Stimulated activated CD4-positive, alpha-beta T cell treated with anti-CD3 and anti-CD28 coated beads, Interleukin-1b, Interleukin-23, amount 100 ng/mL, for 1 hour (primary cell): Measurements from ENCODE around the gene ALDH4A1.
"Not testable (repeated sequence)": the region's sequence is repeated elsewhere in the genome, so short reads cannot be mapped to it uniquely, and the experiment has no call there.

Experiments
- DNase-seq, 2 donors: peaks; one replicate each; pipeline ENCODE4 v3.0.0-alpha.2; 2020; ENCODE audit warnings: low read depth in 2 of 2

The ALDH4A1 gene

GRCh38 chr1:18858070-18858688 lies 44.2 kb downstream of the ALDH4A1 start:
- no peak for DNase-seq

- no peak for DNase-seq
Measured at GRCh38 chr1:18856435-18856834, 45.9 kb downstream of the ALDH4A1 start.

DNA sequence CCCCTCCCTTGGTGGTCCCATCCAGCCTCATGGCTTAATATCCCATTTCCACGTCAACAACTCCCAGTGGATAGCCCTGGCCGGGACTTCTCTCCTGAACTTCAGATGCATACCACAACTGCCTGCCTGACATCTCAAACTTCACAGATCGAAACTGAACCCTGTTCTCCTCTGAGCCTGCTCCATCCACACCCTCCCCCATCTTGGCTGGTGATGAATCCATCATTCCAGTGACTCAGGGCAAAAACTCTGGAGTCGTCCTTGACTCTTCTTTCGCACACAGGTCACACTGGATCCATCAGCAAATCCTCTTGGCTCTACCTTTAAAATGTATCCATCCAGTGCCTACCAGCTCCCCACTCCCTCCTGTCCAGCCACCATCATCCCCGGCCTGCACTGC lies 46.8 kb downstream of the ALDH4A1 start:
- no peak for DNase-seq

GRCh38 chr1:18854331-18855025 lies 47.9 kb downstream of the ALDH4A1 start:
- no peak for DNase-seq

DNA sequence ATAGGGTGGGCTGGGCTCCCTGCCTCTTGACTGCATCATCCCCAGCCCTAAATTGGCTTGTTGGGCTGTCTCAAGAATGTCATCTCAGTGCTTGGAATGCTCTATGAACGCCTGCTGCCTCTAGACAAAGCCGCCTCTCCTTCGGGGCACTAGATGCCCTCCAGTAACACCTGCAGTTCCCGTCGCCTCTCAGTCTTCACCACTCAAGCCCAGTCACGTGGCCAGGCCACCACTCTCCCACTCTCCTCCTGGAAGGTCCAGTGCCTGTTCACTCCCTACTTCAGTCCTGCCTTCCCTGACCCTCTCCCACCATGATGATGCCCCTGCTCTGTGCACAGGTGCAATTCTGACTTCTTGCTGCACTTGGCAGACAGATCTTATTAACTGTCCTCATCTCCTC lies 49.9 kb downstream of the ALDH4A1 start:
- DNase-seq: no peak

GRCh38 chr1:18849261-18849711 lies 53.1 kb downstream of the ALDH4A1 start:
- no peak for DNase-seq

- DNase-seq: not testable (repeated sequence)
Measured at GRCh38 chr1:18847723-18848122, 54.6 kb downstream of the ALDH4A1 start.

GRCh38 chr1:18840145-18840544 lies 62.2 kb downstream of the ALDH4A1 start:
- no peak for DNase-seq

- no peak for DNase-seq
Measured at GRCh38 chr1:18836654-18837053, 65.7 kb downstream of the ALDH4A1 start.

DNA sequence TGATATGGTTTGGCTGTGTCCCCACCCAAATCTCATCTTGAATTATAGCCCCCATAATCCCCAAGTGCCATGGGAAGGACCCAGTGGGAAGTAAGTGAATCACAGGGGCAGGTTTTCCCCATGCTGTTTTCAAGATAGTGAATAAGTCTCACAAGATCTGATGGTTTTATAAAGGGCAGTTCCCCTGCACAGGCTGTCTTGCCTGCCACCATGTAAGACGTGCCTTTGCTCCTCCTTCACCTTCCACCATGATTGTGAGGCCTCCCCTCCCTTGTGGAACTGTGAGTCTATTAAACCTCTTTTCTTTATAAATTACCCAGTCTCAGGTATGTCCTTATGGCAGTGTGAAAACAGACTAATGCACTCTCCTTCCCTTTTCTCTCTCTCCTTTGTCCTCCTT lies 70.0 kb downstream of the ALDH4A1 start:
- DNase-seq: not testable (repeated sequence)

DNA sequence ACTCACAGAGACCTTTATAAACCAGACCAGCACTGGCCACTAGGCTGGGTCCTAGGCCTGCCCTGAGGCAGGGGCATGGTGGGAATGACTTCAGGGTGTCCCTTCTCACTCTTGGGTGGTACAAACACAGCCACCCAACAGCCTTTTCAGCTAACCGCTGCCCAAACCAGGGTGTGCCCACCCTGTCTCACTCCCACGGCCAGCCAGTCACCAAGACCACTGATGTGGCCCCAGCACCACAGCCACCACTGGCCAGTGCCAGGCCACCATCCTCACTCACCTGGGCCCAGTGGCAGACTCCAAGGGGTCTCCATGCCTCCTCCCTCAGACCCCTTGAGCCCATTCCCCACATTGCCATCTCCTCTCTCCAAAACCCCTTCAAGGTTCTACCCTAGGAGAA lies 70.7 kb downstream of the ALDH4A1 start:
- no peak for DNase-seq

DNA sequence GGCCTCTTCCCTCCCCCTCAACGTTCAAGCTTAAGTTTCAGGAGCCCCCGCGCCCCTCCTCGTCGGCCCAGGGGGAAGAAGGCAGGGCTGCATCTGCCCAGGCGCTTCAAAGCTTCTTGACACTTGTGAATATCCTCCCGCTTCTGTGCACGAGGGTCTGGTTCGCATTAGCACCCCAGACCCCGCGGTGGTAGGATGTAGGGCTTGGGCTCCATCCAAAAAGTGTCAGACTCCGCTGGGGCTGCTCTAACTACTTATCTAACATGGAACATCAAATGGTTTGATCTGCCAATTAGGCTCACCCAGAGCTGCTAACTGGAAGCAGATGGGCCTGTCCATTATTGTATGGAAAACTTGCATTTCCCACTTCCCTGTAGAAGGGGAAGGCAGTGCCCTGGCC lies 71.8 kb downstream of the ALDH4A1 start:
- no peak for DNase-seq

DNA sequence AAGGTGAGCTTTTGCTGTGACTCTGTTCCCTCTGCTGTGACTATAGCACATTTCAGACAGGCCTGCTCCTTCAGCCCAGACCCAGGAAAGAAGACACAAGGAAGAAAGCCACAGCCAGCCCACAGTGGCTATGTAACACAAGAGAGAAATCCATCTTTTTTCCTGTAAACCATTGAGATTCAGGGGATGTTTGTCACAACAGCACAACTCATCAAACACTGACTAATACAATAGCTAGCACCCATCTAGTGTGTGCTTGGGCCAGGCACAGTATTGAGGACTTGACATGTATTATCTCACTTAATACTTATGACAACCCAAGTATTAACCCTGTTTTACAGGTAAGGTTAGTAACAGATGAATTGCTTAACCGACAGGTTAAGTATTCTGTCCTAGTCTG lies 72.7 kb downstream of the ALDH4A1 start:
- DNase-seq: no peak

DNA sequence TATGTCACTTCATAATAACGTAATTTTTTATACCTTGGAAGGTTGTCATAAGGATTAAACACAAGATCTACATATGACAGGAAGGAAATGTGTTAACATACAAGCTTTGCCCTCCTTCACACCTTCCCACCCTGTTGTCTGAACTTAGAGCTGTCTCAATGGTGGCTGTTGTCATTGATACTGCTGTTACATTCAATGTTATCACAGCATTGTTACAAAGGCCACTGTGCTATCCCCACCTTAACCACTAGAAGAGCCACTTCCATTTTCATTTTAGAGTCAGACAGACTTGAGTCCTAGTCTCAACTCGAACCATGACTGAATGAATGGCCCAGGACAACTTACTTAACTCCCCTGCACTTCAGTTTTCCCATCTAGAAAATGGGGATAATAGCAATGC lies 74.1 kb downstream of the ALDH4A1 start:
- DNase-seq: no peak

DNA sequence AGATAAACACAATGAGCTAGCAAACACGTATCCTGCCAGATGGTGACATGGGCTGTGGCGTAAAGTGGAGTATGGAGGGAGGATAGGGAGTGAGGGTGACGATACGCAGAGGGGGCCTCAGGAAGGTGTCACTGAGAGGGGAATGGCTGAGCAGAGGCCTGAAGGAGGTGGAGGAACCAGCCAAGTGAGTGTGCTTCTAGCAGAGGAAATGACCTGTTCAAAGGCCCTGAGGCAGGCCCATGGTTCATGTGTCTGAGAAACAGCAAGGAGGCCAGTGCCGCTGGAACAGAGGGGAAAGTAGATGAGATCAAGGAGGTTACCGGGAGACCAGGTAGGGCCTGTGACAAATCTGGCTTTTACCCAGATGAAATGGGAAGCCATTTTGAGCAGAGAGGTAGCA lies 78.9 kb downstream of the ALDH4A1 start:
- no peak for DNase-seq
